A549 (cell line): ENCODE measurements around the gene SUV39H2. TPM values are rescaled to one million over a fixed set of nuclear protein-coding genes. Genes with fewer than 3 reads are reported as not detected.
A peak's percentile ranks its signal among the peaks of the same experiment; 100 is the strongest.
"Not testable (repeated sequence)": the region's sequence is repeated elsewhere in the genome, so short reads cannot be mapped to it uniquely, and the experiment has no call there.

Experiments used
- ATAC-seq, 2 experiments: fragments of 200-7000 bp in 1 of 2; fragments of >200 bp in 1 of 2; cut with Nextera tagmentation in 1 of 2; cut with Tn5 transposase in 1 of 2; 3 replicates each; pipeline versions ENCODE4 v1.8.0 to v1.9.1; 2018 to 2020; ENCODE audit warnings: mild to moderate bottlenecking in 1 of 2, moderate library complexity in 1 of 2
- CTCF ChIA-PET: fragments of 300-600 bp; sonication (Branson Sonifier 250); formaldehyde crosslinking; extraction: SDS; loops from one replicate; lab custom pipeline; 2021; ENCODE audit warnings: antibody characterized with exemption, inconsistent platforms; lab: Yijun Ruan, JAX
- POLR2A ChIA-PET: fragments of 350-600 bp; formaldehyde crosslinking; extraction: SDS; loops from one replicate; lab custom pipeline; 2021; ENCODE audit warnings: antibody characterized with exemption, inconsistent platforms; lab: Yijun Ruan, JAX
- DNase-seq, 2 experiments: peaks; one replicate each; pipeline versions ENCODE4 v3.0.0 to v3.0.0-alpha.2; 2011 to 2016; ENCODE audit warnings: low read depth in 1 of 2, low spot score in 1 of 2
- FAIRE-seq: peaks from 2 replicates; lab custom pipeline; 2011; peaks lifted over from hg19 to GRCh38; lab: Jason Lieb, UNC
- H3K27ac ChIP-seq, 2 experiments: fragments of >200 bp; sonication (Bioruptor Twin); formaldehyde crosslinking; 3 replicates each; pipeline ENCODE4 v1.5.1; 2016 to 2017
- H3K4me1 ChIP-seq: fragments of >200 bp; sonication (Bioruptor Twin); formaldehyde crosslinking; 3 replicates; pipeline ENCODE4 v1.6.1; 2016
- H3K4me2 ChIP-seq: fragments of >200 bp; sonication (Bioruptor Twin); formaldehyde crosslinking; 3 replicates; pipeline ENCODE4 v1.6.1; 2016
- H3K4me3 ChIP-seq: fragments of >200 bp; sonication (Bioruptor Twin); formaldehyde crosslinking; 3 replicates; pipeline ENCODE4 v1.5.1; 2016
- H3K9me3 ChIP-seq: fragments of >200 bp; sonication (Bioruptor Twin); formaldehyde crosslinking; 3 replicates; pipeline ENCODE4 v1.6.1; 2016
- BCL3 ChIP-seq: fragments of >200 bp; sonication (Bioruptor Twin); formaldehyde crosslinking; IDR thresholded peaks from 3 replicates; pipeline ENCODE4 v1.6.1; 2016
- BHLHE40 ChIP-seq: IDR thresholded peaks from 2 replicates; pipeline ENCODE4 v1.6.1; 2012; ENCODE audit warnings: low read depth, low read length, inconsistent platforms
- CEBPB ChIP-seq, 2 experiments: fragments of >200 bp in 1 of 2; sonication (Bioruptor Twin) in 1 of 2; formaldehyde crosslinking in 1 of 2; IDR thresholded peaks; 2 replicates each; pipeline ENCODE4 v1.6.1; 2012 to 2016
- CHD2 ChIP-seq: fragments of 150-350 bp; IDR thresholded peaks from 2 replicates; pipeline ENCODE4 v1.6.1; 2014; ENCODE audit warnings: low read length; ENCODE audit not compliant: partially characterized antibody
- CHD4 ChIP-seq: fragments of 200-600 bp; sonication (generic); IDR thresholded peaks from 2 replicates; pipeline ENCODE4 v1.6.1; 2016; ENCODE audit warnings: antibody characterized with exemption, mild to moderate bottlenecking, borderline replicate concordance
- EP300 ChIP-seq, 2 experiments: fragments of >200 bp; sonication (Bioruptor Twin); formaldehyde crosslinking; IDR thresholded peaks; 2 replicates in 1 of 2; 3 replicates in 1 of 2; pipeline ENCODE4 v1.6.1; 2016 to 2017
- ESRRA ChIP-seq: fragments of 150-350 bp; IDR thresholded peaks from 2 replicates; pipeline ENCODE4 v1.6.1; 2014; ENCODE audit warnings: mild to moderate bottlenecking, low read length, borderline replicate concordance
- FOSB ChIP-seq: fragments of 250-450 bp; sonication (Bioruptor Pico); IDR thresholded peaks from 2 replicates; pipeline ENCODE4 v1.5.0; 2020; ENCODE audit warnings: mild to moderate bottlenecking, moderate library complexity
- HDAC2 ChIP-seq: fragments of 200-600 bp; sonication (generic); IDR thresholded peaks from 2 replicates; pipeline ENCODE4 v1.6.1; 2016
- HOXB13 ChIP-seq: fragments of 250-450 bp; sonication (Bioruptor Pico); IDR thresholded peaks from 2 replicates; pipeline ENCODE4 v1.5.0; 2020; ENCODE audit warnings: low read depth, mild to moderate bottlenecking, moderate library complexity
- NFE2L2 ChIP-seq: fragments of 150-350 bp; conservative IDR thresholded peaks from 2 replicates; pipeline ENCODE4 v1.6.1; 2014; ENCODE audit warnings: low read length
- POLR2A ChIP-seq: IDR thresholded peaks from 2 replicates; pipeline ENCODE4 v1.6.1; 2012; ENCODE audit warnings: mild to moderate bottlenecking, low read length
- TFCP2L1 ChIP-seq: fragments of 250-450 bp; sonication (Bioruptor Pico); IDR thresholded peaks from 2 replicates; pipeline ENCODE4 v1.5.0; 2021; ENCODE audit warnings: mild to moderate bottlenecking
- USF2 ChIP-seq: fragments of 450-650 bp; IDR thresholded peaks from 2 replicates; pipeline ENCODE4 v1.6.1; 2014; ENCODE audit warnings: antibody characterized with exemption
- ZFP36 ChIP-seq: fragments of 450-650 bp; IDR thresholded peaks from 2 replicates; pipeline ENCODE4 v1.6.1; 2014; ENCODE audit warnings: borderline replicate concordance; ENCODE audit not compliant: partially characterized antibody
- ZNF302 ChIP-seq: fragments of 250-450 bp; sonication (Bioruptor Pico); IDR thresholded peaks from 2 replicates; pipeline ENCODE4 v1.9.0; 2021; ENCODE audit warnings: inconsistent platforms, mild to moderate bottlenecking, moderate library complexity
- WGBS: methylation state at CpG from one replicate; pipeline ENCODE4 v1.1.6; 2017; ENCODE audit errors: missing lambda C conversion rate; 5-methylcytosine and 5-hydroxymethylcytosine counted together
- polyA plus RNA-seq, 4 experiments: library from polyadenylated mRNA; depleted of rRNA in 3 of 4; stranded (reverse); fragments of >200 nt; fragmentation: RNase III in 1 of 4; extraction: RNeasy Plus Mini Kit Qiagen cat#74134 plus additional on column Dnase treatment in 1 of 4; gene quantifications; 2 replicates in 3 of 4; 3 replicates in 1 of 4; pipeline ENCODE4 v1.2.3, GENCODE V29; 2011 to 2017
- TF ChIP-seq, protein P1 (sequence below): IDR thresholded peaks from 2 replicates; pipeline ENCODE4 v1.6.1; 2012
- TF ChIP-seq, protein P2 (sequence below): IDR thresholded peaks from 2 replicates; pipeline ENCODE4 v1.6.1; 2012

SUV39H2 gene
- polyA plus RNA-seq, 2 of the 4 experiments (the other 2 are of a cell fraction), result 23.2 to 24.0 TPM

DNA sequence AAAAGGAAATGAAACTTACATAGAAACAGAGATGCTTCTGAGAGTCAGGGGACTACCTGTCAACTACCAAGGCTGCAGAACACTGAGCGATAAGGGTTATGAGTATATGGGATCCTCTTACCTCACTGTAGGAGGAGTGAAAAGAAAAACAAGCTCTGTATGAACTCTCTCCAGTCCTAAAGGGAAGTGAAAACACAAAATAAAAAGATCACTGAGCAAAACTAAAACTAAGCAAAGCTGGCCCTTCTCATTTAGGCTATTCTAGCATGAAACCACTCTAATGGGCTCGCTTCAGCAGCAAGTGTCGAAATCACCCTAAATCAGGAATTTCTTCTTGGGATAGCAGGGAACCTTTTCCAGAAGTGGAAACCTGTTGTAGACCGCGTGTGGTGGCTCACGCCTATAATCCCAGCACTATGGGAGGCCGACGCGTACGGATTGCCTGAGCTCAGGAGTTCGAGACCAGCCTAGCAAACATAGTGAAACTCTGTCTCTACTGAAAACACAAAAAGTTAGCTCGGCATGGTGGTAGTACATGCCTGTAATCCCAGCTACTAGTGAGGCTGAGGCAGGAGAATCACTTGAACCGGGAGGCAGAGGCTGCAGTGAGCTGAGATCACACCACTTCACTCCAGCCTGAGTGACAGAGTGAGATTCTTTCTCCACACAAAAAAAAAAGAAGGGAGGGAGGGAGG, 48.2 kb downstream of the SUV39H2 start:
- H3K4me1 ChIP-seq, result peaks cover 7% of the 10 kb centered on the region; the same call in 1 of the 3 replicates
- WGBS, result 94% methylated on average over 13 of the region's 13 CpGs
- CTCF ChIA-PET, result no interaction called here

GRCh38 chr10:14930610-14931009, 51.9 kb downstream of the SUV39H2 start:
- Histone ChIP-seq H3K4me1 (no peaks in the 10 kb centered on the region), H3K9me3 (no peaks in the 10 kb centered on the region), H3K4me2 (no peak overlapping the region), H3K27ac (no peak overlapping the region), H3K4me3 (no peak overlapping the region)
- DNase-seq (no peak), FAIRE-seq (no peak), ATAC-seq (no peak)
- CTCF ChIA-PET, result no interaction called here
- WGBS, result 91% methylated on average over 10 of the region's 10 CpGs
- POLR2A ChIA-PET, result no interaction called here
- TF ChIP-seq ZFP36 (no peak), USF2 (no peak), HOXB13 (CRISPR knock-in tag) (no peak), ZNF302 (CRISPR knock-in tag) (no peak), FOSB (CRISPR knock-in tag) (no peak), POLR2A (no peak), CHD4 (no peak), EP300 (IDR thresholded peaks at IDR 0.05) (no peak)
- TF ChIP-seq, protein P1, sequence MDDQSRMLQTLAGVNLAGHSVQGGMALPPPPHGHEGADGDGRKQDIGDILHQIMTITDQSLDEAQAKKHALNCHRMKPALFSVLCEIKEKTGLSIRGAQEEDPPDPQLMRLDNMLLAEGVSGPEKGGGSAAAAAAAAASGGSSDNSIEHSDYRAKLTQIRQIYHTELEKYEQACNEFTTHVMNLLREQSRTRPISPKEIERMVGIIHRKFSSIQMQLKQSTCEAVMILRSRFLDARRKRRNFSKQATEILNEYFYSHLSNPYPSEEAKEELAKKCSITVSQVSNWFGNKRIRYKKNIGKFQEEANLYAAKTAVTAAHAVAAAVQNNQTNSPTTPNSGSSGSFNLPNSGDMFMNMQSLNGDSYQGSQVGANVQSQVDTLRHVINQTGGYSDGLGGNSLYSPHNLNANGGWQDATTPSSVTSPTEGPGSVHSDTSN, result no peak

More for the DNA sequence above, 48.2 kb downstream of the SUV39H2 start:
- Histone ChIP-seq H3K4me2 (no peak overlapping the region), H3K9me3 (no peaks in the 10 kb centered on the region)
- no peak for ATAC-seq
- DNase-seq, result no peak
- TF ChIP-seq, protein P2, sequence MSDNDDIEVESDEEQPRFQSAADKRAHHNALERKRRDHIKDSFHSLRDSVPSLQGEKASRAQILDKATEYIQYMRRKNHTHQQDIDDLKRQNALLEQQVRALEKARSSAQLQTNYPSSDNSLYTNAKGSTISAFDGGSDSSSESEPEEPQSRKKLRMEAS, result no peak
- no peak for TF ChIP-seq CEBPB (IDR thresholded peaks at IDR 0.05)
- no peak for TF ChIP-seq CHD4
- TF ChIP-seq BCL3, result no peak
- TF ChIP-seq, all 56 proteins: peak for 0
- POLR2A ChIA-PET, result interaction anchor here (0.7 kb wide), 1 partner anchor 32 kb away, joined by 3 read pairs; the partner anchor contains the start of gene MEIG1
- Histone ChIP-seq H3K4me3 (no peak overlapping the region), H3K27ac (no peak overlapping the region)
- FAIRE-seq, result no peak

- no peaks in the 10 kb centered on the region for H3K4me1 ChIP-seq
- no peak overlapping the region for H3K27ac ChIP-seq
- H3K4me3 ChIP-seq, result no peak overlapping the region
- no peaks in the 10 kb centered on the region for H3K9me3 ChIP-seq
- ATAC-seq, result no peak
- TF ChIP-seq ZFP36, result no peak
- no peak for TF ChIP-seq NFE2L2
- no peak for TF ChIP-seq BHLHE40
- TF ChIP-seq ESRRA, result no peak
- TF ChIP-seq CEBPB (IDR thresholded peaks at IDR 0.05), result no peak
- no peak for TF ChIP-seq HDAC2
- no peak for TF ChIP-seq CHD2
- no peak for TF ChIP-seq TFCP2L1
- no peak for TF ChIP-seq FOSB (CRISPR knock-in tag)
- no peak overlapping the region for H3K4me2 ChIP-seq
- FAIRE-seq, result no peak
- 95% methylated on average over 2 of the region's 2 CpGs for WGBS
- CTCF ChIA-PET, result no interaction called here
- no peak for DNase-seq
- POLR2A ChIA-PET, result interaction anchor here (0.6 kb wide), 1 partner anchor 117 kb away, joined by 6 read pairs; no protein-coding TSS in a partner anchor
Measured at GRCh38 chr10:14936584-14936983, 57.9 kb downstream of the SUV39H2 start.

GRCh38 chr10:14938971-14939370, 60.3 kb downstream of the SUV39H2 start:
- H3K27ac ChIP-seq, FAIRE-seq, POLR2A ChIA-PET, H3K9me3 ChIP-seq, H3K4me2 ChIP-seq, H3K4me1 ChIP-seq, ATAC-seq, H3K4me3 ChIP-seq: not testable (repeated sequence)
- peak in 1 of 2 experiments; percentile 18 for DNase-seq
- 85% methylated on average over 2 of the region's 5 CpGs for WGBS
- CTCF ChIA-PET, result interaction anchor here (0.8 kb wide), 1 partner anchor 738 kb away, joined by 3 read pairs; no protein-coding TSS in a partner anchor

DNA sequence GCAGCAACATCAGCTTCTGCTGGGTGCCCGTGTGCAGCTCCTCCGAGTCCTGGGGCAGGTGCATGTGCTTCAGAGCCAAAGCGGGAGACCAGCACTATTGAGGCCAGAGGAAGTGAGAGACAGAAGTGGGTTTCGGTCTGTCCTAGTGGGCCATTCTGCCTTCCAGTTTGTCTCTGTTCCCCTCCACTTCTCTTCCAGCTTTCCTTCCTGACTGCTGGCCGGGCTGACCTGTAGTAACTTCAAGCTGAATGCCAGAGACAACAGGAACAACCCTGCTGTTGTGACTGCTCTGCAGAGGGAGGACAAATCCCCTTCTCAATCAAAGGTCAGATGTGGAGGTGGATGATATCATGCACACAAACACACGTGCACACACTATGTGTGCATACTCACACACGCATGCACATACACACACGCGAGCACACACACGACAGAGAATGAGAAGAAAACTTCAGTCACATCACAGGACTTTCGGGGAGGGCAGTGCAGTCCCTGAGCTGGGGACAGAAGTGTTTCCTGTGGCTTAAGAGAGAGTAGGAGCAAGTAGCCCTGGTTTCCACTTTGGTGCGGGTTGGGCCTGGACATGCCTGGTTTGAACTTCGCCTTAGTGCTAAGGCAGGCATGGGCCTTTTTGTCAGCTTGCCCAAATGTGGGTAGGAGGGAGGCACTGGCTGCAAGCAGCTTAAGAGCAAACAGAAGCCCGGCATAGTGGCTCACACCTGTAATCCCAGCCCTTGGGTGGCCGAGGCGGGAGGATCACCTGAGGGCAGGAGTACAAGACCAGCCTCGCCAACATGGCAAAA, 63.7 kb downstream of the SUV39H2 start:
- POLR2A ChIA-PET, FAIRE-seq, H3K4me1 ChIP-seq, H3K4me3 ChIP-seq, DNase-seq, ATAC-seq, CTCF ChIA-PET, H3K9me3 ChIP-seq, H3K27ac ChIP-seq, H3K4me2 ChIP-seq: not testable (repeated sequence)
- 95% methylated on average over 17 of the region's 17 CpGs for WGBS

GRCh38 chr10:14942950-14943338, 64.3 kb downstream of the SUV39H2 start:
- 92% methylated on average over 7 of the region's 7 CpGs for WGBS
- POLR2A ChIA-PET, CTCF ChIA-PET, H3K4me1 ChIP-seq, H3K4me3 ChIP-seq, H3K9me3 ChIP-seq, FAIRE-seq, DNase-seq, H3K27ac ChIP-seq, H3K4me2 ChIP-seq, ATAC-seq: not testable (repeated sequence)
